Fibroblast of lung (primary cell): ENCODE results near the gene C11orf97. TPM values are rescaled to one million over a fixed set of nuclear protein-coding genes. Genes with fewer than 3 reads are reported as not detected.
"Not testable (repeated sequence)": the region's sequence is repeated elsewhere in the genome, so short reads cannot be mapped to it uniquely, and the experiment has no call there.

Source experiments
- DNase-seq, 2 donors: peaks; one replicate each; pipeline versions ENCODE4 v3.0.0 to v3.0.0-alpha.2; 2010; ENCODE audit warnings: low read depth in 2 of 2
- H2AFZ ChIP-seq: 2 replicates; pipeline ENCODE4 v1.5.1; 2012; ENCODE audit warnings: low read length, control low read depth, inconsistent platforms
- H3K27ac ChIP-seq: 2 replicates; pipeline ENCODE4 v1.5.1; 2011; ENCODE audit warnings: low read length, control low read depth; ENCODE audit not compliant: insufficient read depth
- H3K27me3 ChIP-seq: 2 replicates; pipeline ENCODE4 v1.5.1; 2011; ENCODE audit warnings: mild to moderate bottlenecking, low read length; ENCODE audit not compliant: control insufficient read depth, insufficient read depth
- H3K36me3 ChIP-seq: 2 replicates; pipeline ENCODE4 v1.5.1; 2011; ENCODE audit warnings: low read length; ENCODE audit not compliant: control insufficient read depth, insufficient read depth
- H3K4me1 ChIP-seq: 2 replicates; pipeline ENCODE4 v1.5.1; 2011; ENCODE audit warnings: low read length; ENCODE audit not compliant: control insufficient read depth, insufficient read depth; ENCODE audit errors: extremely low read depth
- H3K4me2 ChIP-seq: 2 replicates; pipeline ENCODE4 v1.5.1; 2011; ENCODE audit warnings: low read length, control low read depth; ENCODE audit not compliant: insufficient read depth; ENCODE audit errors: extremely low read depth
- H3K4me3 ChIP-seq, 4 experiments: fragments of 200-600 bp in 1 of 4; sonication (generic) in 1 of 4; replicated peaks in 1 of 4; 2 replicates each; pipeline ENCODE4 v1.5.1; 2011 to 2016; ENCODE audit warnings: low read length in 4 of 4, low read depth in 3 of 4, mild to moderate bottlenecking in 3 of 4, control low read depth in 2 of 4, inconsistent platforms in 1 of 4, mixed read lengths in 1 of 4; ENCODE audit not compliant: insufficient read depth in 1 of 4; ENCODE audit errors: control extremely low read depth in 1 of 4
- H3K79me2 ChIP-seq: 2 replicates; pipeline ENCODE4 v1.5.1; 2012; ENCODE audit warnings: mild to moderate bottlenecking, low read length, inconsistent platforms; ENCODE audit not compliant: control insufficient read depth, insufficient read depth
- H3K9ac ChIP-seq: 2 replicates; pipeline ENCODE4 v1.5.1; 2011; ENCODE audit warnings: mild to moderate bottlenecking, low read length, control low read depth; ENCODE audit not compliant: insufficient read depth
- H3K9me3 ChIP-seq: 2 replicates; pipeline ENCODE4 v1.5.1; 2012; ENCODE audit warnings: low read depth, low read length; ENCODE audit not compliant: control insufficient read depth, insufficient read depth
- H4K20me1 ChIP-seq: 2 replicates; pipeline ENCODE4 v1.5.1; 2011; ENCODE audit warnings: low read length; ENCODE audit not compliant: control insufficient read depth, insufficient read depth; ENCODE audit errors: extremely low read depth
- EZH2 ChIP-seq: IDR thresholded peaks from 2 replicates; pipeline ENCODE4 v1.5.1; 2012; ENCODE audit warnings: low read length, control low read depth, mild to moderate bottlenecking; ENCODE audit errors: missing control alignments
- polyA plus RNA-seq, 2 donors: library from polyadenylated mRNA; depleted of rRNA in 1 of 2; stranded (reverse) in 1 of 2; unstranded in 1 of 2; fragments of >200 nt; gene quantifications; 2 replicates each; pipeline ENCODE4 v1.2.1, GENCODE V29; 2011 to 2012; ENCODE audit warnings: missing spikeins in 1 of 2
- total RNA-seq: library from RNA; depleted of rRNA; stranded (reverse); fragments of >200 nt; gene quantifications from 2 replicates; pipeline ENCODE4 v1.2.1, GENCODE V29; 2014
- TF ChIP-seq, protein P1 (sequence below), 2 donors: IDR thresholded peaks in 1 of 2; conservative IDR thresholded peaks in 1 of 2; 1 replicate in 1 of 2; 2 replicates in 1 of 2; pipeline ENCODE4 v1.5.1; 2011 to 2012; ENCODE audit warnings: low read length in 2 of 2, control low read depth in 1 of 2, inconsistent platforms in 1 of 2, low read depth in 1 of 2, mild to moderate bottlenecking in 1 of 2

C11orf97 gene
- total and polyA plus RNA-seq, 2 donors (not counting 1 experiment from before 2014, with no cell fraction given), result not detected

DNA sequence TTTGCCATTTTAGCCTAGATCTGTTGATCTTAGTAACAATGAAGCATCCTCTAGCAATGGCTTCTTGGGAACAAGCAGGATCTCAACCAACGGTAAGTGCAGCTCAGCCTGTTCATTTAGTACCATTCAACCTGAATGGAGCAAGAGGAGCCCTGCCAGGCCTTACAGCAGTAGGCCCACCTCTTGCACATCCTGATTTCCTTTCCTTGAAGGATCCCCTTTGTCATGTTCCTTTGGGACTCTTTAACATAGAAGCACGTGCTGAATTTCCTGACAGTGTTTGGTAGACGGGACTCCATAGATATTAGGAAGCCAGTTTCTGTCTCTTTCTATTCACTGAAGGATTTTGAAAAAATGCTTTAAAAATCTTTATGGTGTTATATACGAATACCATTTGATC is 56.5 kb downstream of the C11orf97 start:
- no peaks in the 10 kb centered on the region for H3K36me3 ChIP-seq
- no peaks in the 10 kb centered on the region for H3K4me1 ChIP-seq
- no peak overlapping the region for H3K27ac ChIP-seq
- no peak for DNase-seq
- no peak overlapping the region for H3K4me2 ChIP-seq
- H3K27me3 ChIP-seq, result no peaks in the 10 kb centered on the region
- H3K9ac ChIP-seq, result no peak overlapping the region
- no peak overlapping the region for H2AFZ ChIP-seq
- H3K4me3 ChIP-seq, result no peak overlapping the region
- TF ChIP-seq, protein P1, sequence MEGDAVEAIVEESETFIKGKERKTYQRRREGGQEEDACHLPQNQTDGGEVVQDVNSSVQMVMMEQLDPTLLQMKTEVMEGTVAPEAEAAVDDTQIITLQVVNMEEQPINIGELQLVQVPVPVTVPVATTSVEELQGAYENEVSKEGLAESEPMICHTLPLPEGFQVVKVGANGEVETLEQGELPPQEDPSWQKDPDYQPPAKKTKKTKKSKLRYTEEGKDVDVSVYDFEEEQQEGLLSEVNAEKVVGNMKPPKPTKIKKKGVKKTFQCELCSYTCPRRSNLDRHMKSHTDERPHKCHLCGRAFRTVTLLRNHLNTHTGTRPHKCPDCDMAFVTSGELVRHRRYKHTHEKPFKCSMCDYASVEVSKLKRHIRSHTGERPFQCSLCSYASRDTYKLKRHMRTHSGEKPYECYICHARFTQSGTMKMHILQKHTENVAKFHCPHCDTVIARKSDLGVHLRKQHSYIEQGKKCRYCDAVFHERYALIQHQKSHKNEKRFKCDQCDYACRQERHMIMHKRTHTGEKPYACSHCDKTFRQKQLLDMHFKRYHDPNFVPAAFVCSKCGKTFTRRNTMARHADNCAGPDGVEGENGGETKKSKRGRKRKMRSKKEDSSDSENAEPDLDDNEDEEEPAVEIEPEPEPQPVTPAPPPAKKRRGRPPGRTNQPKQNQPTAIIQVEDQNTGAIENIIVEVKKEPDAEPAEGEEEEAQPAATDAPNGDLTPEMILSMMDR (conservative IDR thresholded peaks at IDR 0.05 in 1 of 2, IDR thresholded peaks at IDR 0.05 in 1 of 2; ENCODE audit: low read depth in 1 of 2, low read length in 2 of 2), result no peak
- no peak for TF ChIP-seq EZH2
- H3K9me3 ChIP-seq, result no peaks in the 10 kb centered on the region
- H3K79me2 ChIP-seq, result no peaks in the 10 kb centered on the region
- H4K20me1 ChIP-seq, result no peaks in the 10 kb centered on the region

- not testable (repeated sequence) for H3K4me3 ChIP-seq, H3K4me1 ChIP-seq, H3K9ac ChIP-seq, H3K4me2 ChIP-seq, DNase-seq, H3K9me3 ChIP-seq, H4K20me1 ChIP-seq, H2AFZ ChIP-seq, H3K27ac ChIP-seq, H3K36me3 ChIP-seq, H3K27me3 ChIP-seq, H3K79me2 ChIP-seq
Measured at GRCh38 chr11:94572975-94573374, 60.7 kb downstream of the C11orf97 start.

DNA sequence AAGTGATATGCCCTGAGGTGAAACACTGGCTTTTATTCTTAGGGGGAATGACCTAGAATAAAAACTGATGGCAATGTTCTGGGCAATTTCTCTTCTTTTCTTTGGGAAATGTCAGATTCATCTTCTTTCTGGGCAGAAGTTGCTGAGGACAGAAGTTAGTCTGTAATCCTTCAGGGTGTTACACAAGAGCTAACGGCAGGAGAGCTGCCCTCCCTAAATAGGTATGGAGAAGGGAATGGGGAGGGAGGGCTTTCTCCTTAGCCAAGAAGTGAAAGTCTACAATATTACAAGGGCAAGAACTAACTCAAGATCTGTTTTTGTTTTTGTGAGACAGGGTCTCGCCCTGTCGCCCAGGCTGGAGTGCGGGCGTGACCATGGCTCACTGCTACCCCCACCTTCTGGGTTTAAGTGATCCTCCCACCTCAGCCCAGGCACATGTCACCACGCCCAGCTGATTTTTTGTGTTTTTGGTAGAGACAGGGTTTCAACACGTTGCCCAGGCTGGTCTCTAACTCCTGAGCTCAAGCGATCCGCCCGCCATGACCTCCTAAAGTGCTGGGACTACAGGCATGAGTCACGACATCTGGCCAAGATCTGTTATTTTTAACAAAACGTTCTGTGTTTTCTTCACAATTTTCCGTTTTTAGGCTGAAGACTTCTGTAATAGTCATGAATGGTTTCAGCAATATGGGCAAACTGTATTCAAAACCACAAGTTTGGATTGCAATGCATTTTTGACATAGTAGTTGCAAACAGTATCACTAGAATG is 62.1 kb downstream of the C11orf97 start:
- Histone ChIP-seq H3K36me3 (no peaks in the 10 kb centered on the region), H3K4me1 (no peaks in the 10 kb centered on the region), H3K79me2 (no peaks in the 10 kb centered on the region), H3K4me2 (no peak overlapping the region), H3K9me3 (no peaks in the 10 kb centered on the region), H3K9ac (no peak overlapping the region), H3K4me3 (no peak overlapping the region), H2AFZ (no peak overlapping the region), H3K27ac (no peak overlapping the region), H3K27me3 (no peaks in the 10 kb centered on the region), H4K20me1 (no peaks in the 10 kb centered on the region)
- DNase-seq, result peak; percentile 76 to 78
- TF ChIP-seq EZH2, result no peak
- TF ChIP-seq, protein P1 (conservative IDR thresholded peaks at IDR 0.05 in 1 of 2, IDR thresholded peaks at IDR 0.05 in 1 of 2; ENCODE audit: low read depth in 1 of 2, low read length in 2 of 2), result no peak
